ENCODE results near the gene KHDC4. TPM values are rescaled to one million over a fixed set of nuclear protein-coding genes. Genes with fewer than 3 reads are reported as not detected.
A peak's percentile ranks its signal among the peaks of the same experiment; 100 is the strongest.

KHDC4 gene
- total RNA-seq, 2 donors from 2014 or later: 13.4 to 25.9 TPM

DNA sequence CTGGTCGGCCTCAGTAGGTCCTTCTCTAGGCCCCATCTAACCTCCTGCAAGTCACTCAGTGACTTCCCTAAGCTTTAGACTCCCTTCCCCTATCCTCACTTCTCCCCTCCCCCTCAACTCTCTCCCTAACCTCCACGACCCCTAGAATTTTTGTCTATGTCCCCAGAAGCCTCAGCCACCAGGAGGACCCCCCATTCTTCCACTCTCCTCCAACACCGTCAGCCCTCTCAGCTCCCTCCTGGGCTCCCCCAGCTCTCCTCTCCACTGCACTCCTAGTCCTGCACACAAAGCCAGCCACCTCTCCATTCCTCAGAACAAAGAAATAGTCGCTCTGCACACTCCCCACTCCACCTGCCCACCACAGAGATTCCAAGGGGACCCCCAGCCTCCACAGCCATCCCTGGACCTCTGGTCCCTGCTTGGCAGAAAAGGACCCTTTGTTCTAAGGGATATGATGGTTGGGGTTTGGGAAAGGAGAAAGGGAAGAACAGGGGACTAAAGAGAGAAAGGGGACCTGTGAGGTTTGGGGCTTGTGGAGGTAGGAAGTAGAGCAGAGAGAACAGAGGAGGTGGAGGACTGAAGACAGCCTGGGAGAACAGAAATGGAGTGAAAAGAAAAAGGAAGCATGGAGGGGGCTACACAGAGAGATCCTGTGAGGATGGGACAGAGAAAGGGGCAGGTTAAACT lies 41.3 kb upstream of the KHDC4 start:
- H3K9me3 ChIP-seq: no peaks in the 10 kb centered on the region
- TF ChIP-seq, protein P1, sequence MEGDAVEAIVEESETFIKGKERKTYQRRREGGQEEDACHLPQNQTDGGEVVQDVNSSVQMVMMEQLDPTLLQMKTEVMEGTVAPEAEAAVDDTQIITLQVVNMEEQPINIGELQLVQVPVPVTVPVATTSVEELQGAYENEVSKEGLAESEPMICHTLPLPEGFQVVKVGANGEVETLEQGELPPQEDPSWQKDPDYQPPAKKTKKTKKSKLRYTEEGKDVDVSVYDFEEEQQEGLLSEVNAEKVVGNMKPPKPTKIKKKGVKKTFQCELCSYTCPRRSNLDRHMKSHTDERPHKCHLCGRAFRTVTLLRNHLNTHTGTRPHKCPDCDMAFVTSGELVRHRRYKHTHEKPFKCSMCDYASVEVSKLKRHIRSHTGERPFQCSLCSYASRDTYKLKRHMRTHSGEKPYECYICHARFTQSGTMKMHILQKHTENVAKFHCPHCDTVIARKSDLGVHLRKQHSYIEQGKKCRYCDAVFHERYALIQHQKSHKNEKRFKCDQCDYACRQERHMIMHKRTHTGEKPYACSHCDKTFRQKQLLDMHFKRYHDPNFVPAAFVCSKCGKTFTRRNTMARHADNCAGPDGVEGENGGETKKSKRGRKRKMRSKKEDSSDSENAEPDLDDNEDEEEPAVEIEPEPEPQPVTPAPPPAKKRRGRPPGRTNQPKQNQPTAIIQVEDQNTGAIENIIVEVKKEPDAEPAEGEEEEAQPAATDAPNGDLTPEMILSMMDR (IDR thresholded peaks at IDR 0.05): no peak
- peaks cover 0 to 89% of the 10 kb centered on the region in 2 donors for H3K4me1 ChIP-seq

DNA sequence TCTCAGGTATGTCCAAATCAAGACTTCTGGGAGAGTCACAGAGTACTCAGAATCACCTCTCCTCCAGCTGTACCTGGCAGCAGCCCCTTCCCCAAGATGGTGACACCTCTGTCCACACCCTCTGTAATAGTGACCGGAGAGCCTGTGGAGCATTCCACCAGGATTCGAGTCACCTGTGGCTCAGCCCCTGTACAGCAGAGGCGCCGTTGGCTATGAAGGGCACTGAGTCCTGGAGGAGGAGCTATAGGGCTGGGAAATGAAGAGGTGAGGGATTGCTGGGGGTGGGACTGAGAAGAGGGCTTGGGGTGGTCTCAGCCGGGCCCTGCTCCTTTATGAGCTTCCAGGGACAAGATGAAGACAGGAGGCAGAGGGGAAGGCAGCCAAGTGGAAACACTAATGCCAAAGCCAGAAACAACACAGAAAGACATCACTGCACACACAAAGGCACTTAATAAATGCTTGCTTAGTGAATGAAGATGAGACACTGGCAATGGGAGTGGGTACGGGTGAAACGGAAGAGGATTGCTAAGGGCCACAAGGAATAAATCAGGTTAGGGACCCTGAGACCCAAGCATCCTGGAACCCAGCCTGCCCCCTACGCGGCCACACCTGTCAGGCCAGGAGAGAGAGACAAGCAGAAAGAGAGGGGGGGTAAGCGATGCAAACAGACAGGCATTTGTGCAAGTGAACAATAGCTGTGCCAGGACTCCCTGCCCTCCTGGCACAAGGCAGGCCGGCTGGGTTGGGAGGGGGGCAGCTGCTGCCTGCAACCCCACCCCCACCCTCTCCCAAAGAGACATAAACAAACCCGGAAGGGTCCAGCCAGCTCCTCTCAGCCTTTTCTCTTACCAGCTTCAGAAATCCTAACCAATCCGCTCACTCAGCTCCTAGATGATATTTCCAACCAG lies 40.2 kb upstream of the KHDC4 start:
- H3K36me3 ChIP-seq: no peaks in the 10 kb centered on the region
- peaks cover 0 to 89% of the 10 kb centered on the region in 2 donors for H3K4me1 ChIP-seq
- no peaks in the 10 kb centered on the region for H3K27me3 ChIP-seq
- DNase-seq (ENCODE audit: low spot score): no peak
- peak overlapping the region; percentile 87 to 97 for H3K4me3 ChIP-seq
- TF ChIP-seq, protein P1 (IDR thresholded peaks at IDR 0.05): no peak
- H3K27ac ChIP-seq: peak overlapping the region; percentile 96 to 98
- H3K9me3 ChIP-seq: no peaks in the 10 kb centered on the region

More for the DNA sequence above, 41.3 kb upstream of the KHDC4 start:
- no peak for DNase-seq (ENCODE audit: low spot score)
- H3K36me3 ChIP-seq: no peaks in the 10 kb centered on the region
- no peaks in the 10 kb centered on the region for H3K27me3 ChIP-seq
- peak overlapping the region; percentile 96 to 98 for H3K27ac ChIP-seq
- H3K4me3 ChIP-seq: peak overlapping the region; percentile 87 to 97

DNA sequence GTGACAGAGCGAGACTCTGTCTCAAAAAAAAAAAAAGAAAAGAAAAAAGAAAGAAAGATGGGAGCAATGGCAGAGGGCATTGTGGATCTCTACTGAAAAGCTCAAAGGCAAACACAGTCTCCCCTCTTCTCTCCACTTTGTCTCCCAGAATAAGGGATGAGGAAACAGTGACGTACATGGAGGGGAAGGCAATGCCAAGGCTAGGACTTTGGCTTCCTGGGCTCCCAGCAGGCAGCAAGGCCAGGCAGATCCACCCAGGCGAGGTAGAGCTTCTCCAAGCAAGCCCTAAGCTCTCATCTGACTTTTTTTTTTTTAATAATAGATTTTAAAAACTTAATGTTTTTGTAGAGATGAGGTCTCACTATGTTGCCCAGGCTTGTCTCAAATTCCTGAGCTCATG lies 39.5 kb upstream of the KHDC4 start:
- Histone ChIP-seq H3K9me3 (no peaks in the 10 kb centered on the region), H3K4me1 (peaks cover 0 to 89% of the 10 kb centered on the region in 2 donors), H3K27me3 (no peaks in the 10 kb centered on the region), H3K27ac (peak overlapping the region; percentile 96 to 98), H3K36me3 (no peaks in the 10 kb centered on the region), H3K4me3 (peak overlapping the region in 1 of 2 donors; percentile 0)
- TF ChIP-seq, protein P1 (IDR thresholded peaks at IDR 0.05): no peak
- DNase-seq (ENCODE audit: low spot score): no peak

DNA sequence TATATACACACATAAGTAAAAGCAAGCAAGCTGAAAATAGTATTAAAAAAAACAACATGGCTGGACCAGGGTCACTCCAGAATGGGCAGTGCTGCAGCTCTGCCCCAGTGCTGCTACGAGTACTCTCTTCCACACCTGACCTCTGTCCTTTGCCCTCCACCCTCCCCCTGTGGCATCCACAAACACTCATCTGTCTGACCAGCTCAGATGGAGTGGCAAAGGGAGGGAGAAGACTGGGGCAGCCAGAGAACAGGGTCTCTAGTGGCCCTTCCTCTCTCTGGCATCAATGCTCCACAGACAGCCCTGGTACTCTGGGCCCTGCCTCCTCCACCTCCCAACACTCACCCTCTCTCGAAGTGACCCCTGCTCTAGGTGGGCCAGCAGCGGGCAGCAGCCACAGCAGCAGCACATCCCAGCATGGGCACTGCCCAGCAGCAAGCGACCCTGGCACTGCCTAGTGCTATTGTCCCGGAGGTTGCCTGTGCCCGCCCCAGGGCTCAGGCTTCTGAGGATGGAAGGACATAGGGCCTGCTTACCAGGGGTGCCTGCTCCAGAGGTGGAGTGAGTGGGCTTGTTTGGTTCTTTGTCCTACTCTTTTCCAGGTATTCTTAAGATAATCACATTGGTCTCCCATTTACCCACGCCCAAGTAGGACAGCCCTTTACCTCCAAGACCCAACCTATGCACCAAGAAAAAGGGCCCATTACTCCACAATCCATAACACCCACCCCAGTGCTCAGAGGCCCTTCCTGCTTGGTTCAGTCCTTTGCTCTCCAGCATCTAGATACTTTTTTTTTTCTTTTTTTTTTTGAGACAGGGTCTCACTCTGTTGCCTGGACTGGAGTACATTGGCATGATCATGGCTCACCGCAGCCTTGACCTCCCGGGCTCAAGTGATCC lies 37.9 kb upstream of the KHDC4 start:
- Histone ChIP-seq H3K4me1 (peaks cover 0 to 100% of the 10 kb centered on the region in 2 donors), H3K9me3 (no peaks in the 10 kb centered on the region), H3K36me3 (peaks cover 2% of the 10 kb centered on the region), H3K4me3 (no peak overlapping the region), H3K27ac (peak overlapping the region; percentile 39 to 47), H3K27me3 (no peaks in the 10 kb centered on the region)
- no peak for DNase-seq (ENCODE audit: low spot score)
- TF ChIP-seq, protein P1 (IDR thresholded peaks at IDR 0.05): no peak

DNA sequence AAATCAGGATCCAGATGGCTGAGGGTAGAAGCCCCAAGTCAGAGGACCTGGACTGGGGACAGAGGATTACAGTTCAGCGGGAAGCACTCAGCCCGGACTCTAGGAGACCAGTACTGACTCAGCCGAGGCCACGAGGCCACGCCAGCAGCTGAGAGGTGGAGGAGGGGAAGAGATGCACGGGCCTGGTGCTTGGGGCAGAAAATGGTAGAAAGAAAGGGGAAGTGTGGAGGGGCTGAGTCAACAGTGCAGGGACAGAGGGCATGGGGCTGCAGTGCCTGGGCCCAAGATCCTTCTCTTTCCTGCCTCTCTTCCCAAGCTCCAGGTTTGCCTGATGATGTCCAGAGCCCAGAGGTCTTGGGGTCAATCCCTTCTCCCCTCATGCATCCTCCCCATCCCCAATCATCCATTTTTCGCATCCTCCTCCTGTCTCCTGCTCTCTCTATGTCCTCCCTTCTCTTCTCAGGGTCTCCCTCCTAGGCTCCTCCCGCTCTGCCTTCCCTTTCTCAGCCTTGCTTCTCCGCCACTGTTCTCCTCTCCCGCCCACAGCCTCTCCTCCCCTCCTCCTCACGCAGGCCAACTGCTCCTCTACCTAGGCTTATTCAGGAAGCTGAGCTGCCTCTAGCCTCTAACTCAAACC lies 36.4 kb upstream of the KHDC4 start:
- peak; percentile 85 for DNase-seq (ENCODE audit: low spot score)
- H3K4me1 ChIP-seq: peaks cover 0 to 100% of the 10 kb centered on the region in 2 donors
- TF ChIP-seq, protein P1 (IDR thresholded peaks at IDR 0.05): no peak
- no peak overlapping the region for H3K4me3 ChIP-seq
- H3K36me3 ChIP-seq: peaks cover 14% of the 10 kb centered on the region
- no peaks in the 10 kb centered on the region for H3K27me3 ChIP-seq
- H3K27ac ChIP-seq: peak overlapping the region; percentile 75 to 84
- H3K9me3 ChIP-seq: no peaks in the 10 kb centered on the region
